WTC11 (cell line): ENCODE data around the gene KHDRBS1. TPM values are rescaled to one million over a fixed set of nuclear protein-coding genes. Genes with fewer than 3 reads are reported as not detected.

Experiments used
- ATAC-seq: fragments of 200-7000 bp; cut with Tn5 transposase; 2 replicates; pipeline ENCODE4 v1.10.0; 2021; ENCODE audit warnings: mild to moderate bottlenecking, moderate library complexity
- CTCF ChIA-PET: fragments of 300-600 bp; sonication (Branson Sonifier 250); formaldehyde crosslinking; loops from one replicate; lab custom pipeline; 2021; ENCODE audit warnings: antibody characterized with exemption; lab: Charles Lee
- POLR2A ChIA-PET: fragments of 350-600 bp; sonication (Branson Sonifier 250); formaldehyde crosslinking; loops from one replicate; lab custom pipeline; 2021; ENCODE audit warnings: antibody characterized with exemption; lab: Charles Lee
- DNase-seq: peaks from one replicate; pipeline ENCODE4 v3.0.0; 2021; ENCODE audit warnings: low spot score
- H3K27ac Mint-ChIP-seq: 2 replicates; pipeline ENCODE4 v1.8.0; 2021; ENCODE audit warnings: mixed read lengths
- H3K27me3 Mint-ChIP-seq: 2 replicates; pipeline ENCODE4 v1.8.0; 2021; ENCODE audit warnings: low read depth, mild to moderate bottlenecking, moderate library complexity, mixed read lengths
- H3K36me3 Mint-ChIP-seq: 2 replicates; pipeline ENCODE4 v1.8.0; 2021; ENCODE audit warnings: mixed read lengths
- H3K4me1 Mint-ChIP-seq: 2 replicates; pipeline ENCODE4 v1.8.0; 2022; ENCODE audit warnings: mixed read lengths
- H3K4me3 Mint-ChIP-seq: 2 replicates; pipeline ENCODE4 v1.8.0; 2021; ENCODE audit warnings: mild to moderate bottlenecking, moderate library complexity, mixed read lengths
- H3K9me3 Mint-ChIP-seq: 2 replicates; pipeline ENCODE4 v1.8.0; 2021; ENCODE audit warnings: mixed read lengths
- E2F4 ChIP-seq: sonication (generic); formaldehyde crosslinking; IDR thresholded peaks from 2 replicates; pipeline ENCODE4 v1.8.1; 2022; ENCODE audit warnings: low read depth, mild to moderate bottlenecking, moderate library complexity, missing genetic modification reagents, borderline replicate concordance
- ETV6 ChIP-seq: sonication (generic); formaldehyde crosslinking; IDR thresholded peaks from 2 replicates; pipeline ENCODE4 v1.8.1; 2022; ENCODE audit warnings: mild to moderate bottlenecking, missing genetic modification reagents
- FOXJ3 ChIP-seq: sonication (generic); formaldehyde crosslinking; IDR thresholded peaks from 2 replicates; pipeline ENCODE4 v1.9.0; 2021; ENCODE audit warnings: missing genetic modification reagents, mild to moderate bottlenecking, borderline replicate concordance
- FOXK1 ChIP-seq: sonication (generic); formaldehyde crosslinking; IDR thresholded peaks from 2 replicates; pipeline ENCODE4 v1.8.0; 2022; ENCODE audit warnings: mild to moderate bottlenecking, moderate library complexity, missing genetic modification reagents
- FOXP1 ChIP-seq: sonication (generic); formaldehyde crosslinking; IDR thresholded peaks from 2 replicates; pipeline ENCODE4 v1.8.0; 2022; ENCODE audit warnings: missing genetic modification reagents, mild to moderate bottlenecking, moderate library complexity, borderline replicate concordance
- GTF2I ChIP-seq: fragments of 250-450 bp; sonication (Bioruptor Pico); conservative IDR thresholded peaks from 2 replicates; pipeline ENCODE4 v1.4.0; 2021; ENCODE audit warnings: mild to moderate bottlenecking
- MXD4 ChIP-seq: fragments of 250-450 bp; sonication (Bioruptor Pico); IDR thresholded peaks from 2 replicates; pipeline ENCODE4 v1.8.0; 2021; ENCODE audit warnings: mild to moderate bottlenecking, moderate library complexity, borderline replicate concordance
- PRDM15 ChIP-seq: sonication (generic); formaldehyde crosslinking; IDR thresholded peaks from 2 replicates; pipeline ENCODE4 v1.8.0; 2022; ENCODE audit warnings: missing genetic modification reagents
- PREB ChIP-seq: sonication (generic); formaldehyde crosslinking; IDR thresholded peaks from 2 replicates; pipeline ENCODE4 v1.8.1; 2022; ENCODE audit warnings: mild to moderate bottlenecking, missing genetic modification reagents, moderate library complexity, borderline replicate concordance
- SMAD3 ChIP-seq: sonication (generic); formaldehyde crosslinking; IDR thresholded peaks from 2 replicates; pipeline ENCODE4 v1.8.0; 2022; ENCODE audit warnings: missing genetic modification reagents, mild to moderate bottlenecking, borderline replicate concordance
- TCF7 ChIP-seq: sonication (generic); formaldehyde crosslinking; IDR thresholded peaks from 2 replicates; pipeline ENCODE4 v1.8.0; 2022; ENCODE audit warnings: mild to moderate bottlenecking, low read depth, missing genetic modification reagents, moderate library complexity
- ZNF263 ChIP-seq: sonication (generic); formaldehyde crosslinking; IDR thresholded peaks from 2 replicates; pipeline ENCODE4 v1.8.1; 2022; ENCODE audit warnings: low read depth, mild to moderate bottlenecking, moderate library complexity, missing genetic modification reagents
- ZNF423 ChIP-seq: fragments of 250-450 bp; sonication (Bioruptor Pico); IDR thresholded peaks from 2 replicates; pipeline ENCODE4 v2.1.2; 2022; ENCODE audit warnings: mild to moderate bottlenecking, moderate library complexity
- ZNF512 ChIP-seq: sonication (generic); formaldehyde crosslinking; IDR thresholded peaks from 2 replicates; pipeline ENCODE4 v1.8.1; 2022; ENCODE audit warnings: missing genetic modification reagents, borderline replicate concordance
- ZNF532 ChIP-seq: fragments of 250-450 bp; sonication (Bioruptor Pico); IDR thresholded peaks from 2 replicates; pipeline ENCODE4 v1.9.0; 2021; ENCODE audit warnings: mild to moderate bottlenecking, borderline replicate concordance
- ZSCAN18 ChIP-seq: fragments of 250-450 bp; sonication (Bioruptor Pico); IDR thresholded peaks from 2 replicates; pipeline ENCODE4 v2.1.2; 2022; ENCODE audit warnings: mild to moderate bottlenecking, moderate library complexity
- total RNA-seq: library from RNA; stranded (reverse); gene quantifications from 3 replicates; pipeline ENCODE4 v1.2.3, GENCODE V29; 2021

Gene KHDRBS1
- total RNA-seq, 1 experiment from 2014 or later, result 264 TPM

- TF ChIP-seq FOXK1 (CRISPR knock-in tag) (no peak), ZNF512 (CRISPR knock-in tag) (no peak), PRDM15 (CRISPR knock-in tag) (no peak), SMAD3 (CRISPR knock-in tag) (no peak), ZNF423 (CRISPR knock-in tag) (no peak), FOXP1 (CRISPR knock-in tag) (no peak), FOXJ3 (no peak), ZSCAN18 (CRISPR knock-in tag) (no peak), GTF2I (CRISPR knock-in tag) (no peak), ZNF532 (CRISPR knock-in tag) (no peak), TCF7 (CRISPR knock-in tag) (no peak), E2F4 (CRISPR knock-in tag) (no peak), ZNF263 (CRISPR knock-in tag) (no peak), ETV6 (CRISPR knock-in tag) (no peak), PREB (no peak), MXD4 (no peak)
- CTCF ChIA-PET, result interaction anchor here (0.6 to 2.8 kb wide), 5 partner anchors 7 to 346 kb away, joined by 3 to 14 read pairs (median 5); no protein-coding TSS in a partner anchor
- DNase-seq (no peak), ATAC-seq (no peak)
- Mint-ChIP-seq H3K4me1 (peaks cover 24% of the 10 kb centered on the region), H3K36me3 (no peaks in the 10 kb centered on the region), H3K4me3 (no peak overlapping the region), H3K27me3 (no peaks in the 10 kb centered on the region), H3K27ac (no peak overlapping the region), H3K9me3 (peaks cover 6% of the 10 kb centered on the region)
- POLR2A ChIA-PET, result interaction anchor here (0.7 to 1.2 kb wide), 2 partner anchors 66 to 88 kb away, joined by 4 to 12 read pairs; partner anchors contain the start of gene TMEM39B
These were observed 29.0 kb upstream of the KHDRBS1 start for GRCh38 chr1:31984419-31985347.
